ENCODE measurements around the gene HCRTR1. TPM values are rescaled to one million over a fixed set of nuclear protein-coding genes. Genes with fewer than 3 reads are reported as not detected.
A peak's percentile ranks its signal among the peaks of the same experiment; 100 is the strongest.

Gene HCRTR1
- total RNA-seq, result not detected

DNA sequence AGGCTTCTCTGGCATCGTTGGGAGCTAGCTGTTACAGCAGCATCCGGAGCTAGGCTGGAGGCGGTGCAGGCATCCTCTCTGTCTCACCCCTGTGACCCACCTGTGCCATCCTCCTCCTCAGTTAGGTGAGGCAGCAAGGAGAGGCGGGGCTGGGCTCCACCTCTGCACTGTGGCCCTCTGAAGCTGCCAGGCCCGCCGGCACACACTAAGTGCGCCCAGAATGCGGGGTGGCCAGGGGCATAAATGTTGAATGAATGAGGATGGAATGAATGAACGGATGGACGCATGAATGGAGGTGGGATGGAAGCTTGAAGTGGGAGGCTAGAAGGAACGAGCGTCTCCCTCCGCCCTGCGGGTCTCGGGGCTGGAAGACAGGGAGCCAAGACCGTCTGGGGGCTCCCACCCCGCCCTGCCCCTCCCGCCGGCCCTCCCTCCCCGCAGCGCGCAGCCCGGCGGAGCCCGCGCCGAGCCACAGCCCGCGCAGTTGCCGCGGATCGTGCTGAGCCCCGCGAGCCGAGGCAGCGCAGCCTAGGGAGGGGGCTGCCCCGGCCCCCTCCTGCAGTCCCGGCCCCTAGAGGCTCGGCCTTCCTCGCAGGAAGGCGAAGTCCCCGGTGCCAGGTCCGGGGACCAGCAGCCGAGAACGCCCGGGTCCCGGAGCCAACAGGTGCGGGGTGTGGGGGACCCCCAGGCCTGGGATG lies at the start of gene HCRTR1:
Gene HCRTR1, plus strand, starts transcription at position 472 of the 698 bp plus-strand sequence. CDS start 1,504 bp downstream, outside the sequence.
- ATAC-seq (no peak), DNase-seq (no peak)
- peaks cover 0 to 5% of the 10 kb centered on the region in 2 donors for H3K27me3 ChIP-seq
- peak within 1 kb of the TSS in 1 of 2 donors; percentile 20 for H3K4me3 ChIP-seq
- H3K9me3 ChIP-seq, result no peaks in the 10 kb centered on the region
- intact Hi-C loops (cut with DNase I), result no loop called here
- H3K4me1 ChIP-seq, result peaks cover 9% of the 10 kb centered on the region
- H3K36me3 ChIP-seq (replicated peaks in 1 of 2; ENCODE audit: insufficient read depth in 1 of 2, low read depth in 2 of 2), result no peaks in the 10 kb centered on the region
- 25 to 35% methylated on average over 26 to 27 of the region's 48 CpGs for WGBS, 2 donors
- TF ChIP-seq, protein P1, sequence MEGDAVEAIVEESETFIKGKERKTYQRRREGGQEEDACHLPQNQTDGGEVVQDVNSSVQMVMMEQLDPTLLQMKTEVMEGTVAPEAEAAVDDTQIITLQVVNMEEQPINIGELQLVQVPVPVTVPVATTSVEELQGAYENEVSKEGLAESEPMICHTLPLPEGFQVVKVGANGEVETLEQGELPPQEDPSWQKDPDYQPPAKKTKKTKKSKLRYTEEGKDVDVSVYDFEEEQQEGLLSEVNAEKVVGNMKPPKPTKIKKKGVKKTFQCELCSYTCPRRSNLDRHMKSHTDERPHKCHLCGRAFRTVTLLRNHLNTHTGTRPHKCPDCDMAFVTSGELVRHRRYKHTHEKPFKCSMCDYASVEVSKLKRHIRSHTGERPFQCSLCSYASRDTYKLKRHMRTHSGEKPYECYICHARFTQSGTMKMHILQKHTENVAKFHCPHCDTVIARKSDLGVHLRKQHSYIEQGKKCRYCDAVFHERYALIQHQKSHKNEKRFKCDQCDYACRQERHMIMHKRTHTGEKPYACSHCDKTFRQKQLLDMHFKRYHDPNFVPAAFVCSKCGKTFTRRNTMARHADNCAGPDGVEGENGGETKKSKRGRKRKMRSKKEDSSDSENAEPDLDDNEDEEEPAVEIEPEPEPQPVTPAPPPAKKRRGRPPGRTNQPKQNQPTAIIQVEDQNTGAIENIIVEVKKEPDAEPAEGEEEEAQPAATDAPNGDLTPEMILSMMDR (IDR thresholded peaks at IDR 0.05), result no peak
- no peak for TF ChIP-seq POLR2A (IDR thresholded peaks at IDR 0.05)
- H3K27ac ChIP-seq, result no peak within 1 kb of the TSS

DNA sequence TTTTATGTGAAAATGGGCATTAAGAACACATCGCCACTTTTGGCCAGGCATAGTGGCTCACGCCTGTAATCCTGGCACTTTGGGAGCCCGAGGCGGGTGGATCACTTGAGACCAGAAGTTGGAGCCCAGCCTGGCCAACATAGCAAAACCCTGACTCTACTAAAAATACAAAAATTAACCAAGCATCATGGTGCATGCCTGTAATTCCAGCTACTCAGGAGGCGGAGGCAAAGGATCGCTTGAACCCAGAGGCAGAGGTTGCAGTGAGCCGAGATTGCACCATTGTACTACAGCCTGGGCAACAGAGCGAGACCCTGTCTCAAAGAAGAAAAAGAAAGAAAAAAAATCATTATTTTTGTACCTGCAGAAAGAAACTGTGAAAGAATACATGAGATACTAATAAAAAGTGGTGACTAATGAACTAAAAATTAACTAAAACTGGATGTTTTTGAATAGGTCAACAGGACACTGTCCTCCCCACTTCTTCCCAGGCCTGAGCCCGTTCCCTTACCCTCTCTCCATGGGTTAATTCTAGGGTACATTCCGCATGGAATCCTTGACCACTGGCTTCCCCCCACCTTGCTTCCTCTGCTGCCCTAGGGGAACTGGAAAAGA lies 49.4 kb upstream of the HCRTR1 start:
- Histone ChIP-seq H3K9me3 (no peaks in the 10 kb centered on the region), H3K27me3 (no peaks in the 10 kb centered on the region), H3K36me3 (replicated peaks in 1 of 2; ENCODE audit: insufficient read depth in 1 of 2, low read depth in 2 of 2) (no peaks in the 10 kb centered on the region), H3K4me3 (no peak overlapping the region), H3K4me1 (peaks cover 29% of the 10 kb centered on the region), H3K27ac (no peak overlapping the region)
- DNase-seq (no peak), ATAC-seq (no peak)
- TF ChIP-seq, protein P1 (IDR thresholded peaks at IDR 0.05), result no peak
- TF ChIP-seq POLR2A (IDR thresholded peaks at IDR 0.05), result no peak
- intact Hi-C loops (cut with DNase I), result no loop called here
- 78 to 84% methylated on average over 10 of the region's 10 CpGs for WGBS, 2 donors

DNA sequence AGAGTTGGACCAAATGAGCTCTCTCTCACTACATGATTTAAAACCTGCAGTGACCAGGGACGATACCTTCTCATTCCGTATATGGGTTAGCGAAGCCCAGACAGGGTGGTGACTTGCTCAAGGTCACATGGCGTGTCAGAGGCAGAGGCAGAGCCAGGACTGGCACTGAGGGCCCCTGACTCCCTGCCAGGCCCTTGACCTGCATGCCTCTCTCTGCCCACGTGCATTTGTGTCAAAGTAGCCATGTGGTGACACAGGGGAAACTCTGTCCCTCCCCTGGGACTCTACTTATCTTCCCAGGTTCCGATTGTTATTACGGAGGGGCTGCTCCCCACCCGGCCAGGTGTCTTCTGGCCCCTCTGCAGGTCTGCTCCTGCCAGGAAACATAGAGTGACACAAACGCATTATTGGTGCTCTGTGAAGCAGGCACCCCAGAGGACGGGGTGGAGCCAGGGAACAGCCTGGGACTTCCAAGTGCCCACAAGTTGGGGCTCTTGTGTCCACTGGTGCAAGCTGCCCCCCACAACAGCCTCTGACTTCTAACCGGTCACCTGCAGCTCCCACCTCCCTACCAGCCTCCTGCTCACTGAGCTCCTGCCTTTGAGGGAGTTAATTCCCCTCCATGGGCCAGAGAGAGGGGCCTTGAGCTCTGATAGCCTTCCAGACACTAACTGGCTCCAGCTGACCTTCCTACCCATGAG lies 48.4 kb upstream of the HCRTR1 start:
- WGBS, 2 donors, result 0 to 27% methylated on average over 2 to 11 of the region's 11 CpGs
- Histone ChIP-seq H3K9me3 (no peaks in the 10 kb centered on the region), H3K36me3 (replicated peaks in 1 of 2; ENCODE audit: insufficient read depth in 1 of 2, low read depth in 2 of 2) (no peaks in the 10 kb centered on the region), H3K4me1 (peaks cover 39% of the 10 kb centered on the region), H3K27me3 (no peaks in the 10 kb centered on the region), H3K27ac (peak overlapping the region in 1 of 4 donors; percentile 5), H3K4me3 (no peak overlapping the region)
- DNase-seq (peak; percentile 74 to 89 (median 80)), ATAC-seq (peak; percentile 81)
- TF ChIP-seq, protein P1 (IDR thresholded peaks at IDR 0.05), result no peak
- no peak for TF ChIP-seq POLR2A (IDR thresholded peaks at IDR 0.05)
- intact Hi-C loops (cut with DNase I), result no loop called here

DNA sequence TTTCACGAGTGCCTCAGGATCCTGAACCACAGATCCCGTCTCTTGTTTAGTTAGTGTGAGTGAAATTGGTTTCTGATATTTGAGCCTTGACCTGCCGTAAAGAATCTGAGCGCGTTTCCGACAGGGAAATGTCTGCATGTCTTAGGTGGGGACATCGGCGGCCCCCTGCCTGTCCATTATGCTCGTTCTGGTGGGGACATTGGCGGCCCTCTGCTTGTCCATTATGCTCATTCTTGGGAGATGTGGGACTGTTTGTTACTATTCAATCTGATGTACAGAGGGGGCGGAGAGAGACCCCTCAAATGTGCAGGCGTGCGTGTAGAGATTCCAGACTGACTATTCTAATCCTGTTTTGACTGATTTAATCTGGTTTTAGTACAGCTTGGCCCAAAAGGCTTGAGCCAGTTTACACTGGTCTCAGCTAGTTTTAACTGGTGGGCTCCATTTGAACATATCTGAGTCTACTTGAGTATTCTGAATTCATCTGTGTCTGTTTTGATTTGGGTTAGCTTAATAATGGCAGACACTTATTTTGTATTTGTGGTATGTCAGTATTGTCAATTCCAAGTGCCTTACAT lies 47.8 kb upstream of the HCRTR1 start:
- peaks cover 45% of the 10 kb centered on the region for H3K4me1 ChIP-seq
- TF ChIP-seq POLR2A (IDR thresholded peaks at IDR 0.05), result no peak
- TF ChIP-seq, protein P1 (IDR thresholded peaks at IDR 0.05), result no peak
- H3K4me3 ChIP-seq, result no peak overlapping the region
- WGBS, 2 donors, result 84 to 86% methylated on average over 13 of the region's 13 CpGs
- no peak for ATAC-seq
- H3K9me3 ChIP-seq, result no peaks in the 10 kb centered on the region
- no peaks in the 10 kb centered on the region for H3K36me3 ChIP-seq (replicated peaks in 1 of 2; ENCODE audit: insufficient read depth in 1 of 2, low read depth in 2 of 2)
- peak overlapping the region in 1 of 4 donors; percentile 5 for H3K27ac ChIP-seq
- no peaks in the 10 kb centered on the region for H3K27me3 ChIP-seq
- intact Hi-C loops (cut with DNase I), result no loop called here
- no peak for DNase-seq

Measured in body of pancreas (tissue), 4 donors.